HepG2 (cell line): Measurements from ENCODE around the gene SLC16A6. TPM values are rescaled to one million over a fixed set of nuclear protein-coding genes. Genes with fewer than 3 reads are reported as not detected.
A peak's percentile ranks its signal among the peaks of the same experiment; 100 is the strongest.

Source experiments
- ARID3A ChIP-seq: IDR thresholded peaks from 2 replicates; pipeline ENCODE4 v1.6.1; 2012; ENCODE audit warnings: low read depth, low read length, improper control_type of control experiment
- CC2D1A ChIP-seq: sonication (generic); formaldehyde crosslinking; IDR thresholded peaks from 2 replicates; pipeline ENCODE4 v1.8.1; 2023; ENCODE audit warnings: mild to moderate bottlenecking, missing genetic modification reagents
- CTCF ChIP-seq: sonication (generic); formaldehyde crosslinking; IDR thresholded peaks from 2 replicates; pipeline ENCODE4 v1.5.0; 2020; ENCODE audit warnings: mild to moderate bottlenecking, missing genetic modification reagents, moderate library complexity
- DNMT1 ChIP-seq: sonication (generic); formaldehyde crosslinking; IDR thresholded peaks from 2 replicates; pipeline ENCODE4 v1.5.1; 2020; ENCODE audit warnings: mild to moderate bottlenecking, missing genetic modification reagents
- FOXC1 ChIP-seq: sonication (generic); formaldehyde crosslinking; IDR thresholded peaks from 2 replicates; pipeline ENCODE4 v1.8.0; 2022; ENCODE audit warnings: mild to moderate bottlenecking, missing genetic modification reagents, borderline replicate concordance
- HCFC1 ChIP-seq: fragments of 150-350 bp; IDR thresholded peaks from 2 replicates; pipeline ENCODE4 v1.6.1; 2014; ENCODE audit warnings: low read depth, low read length
- HMG20A ChIP-seq: IDR thresholded peaks from 2 replicates; pipeline ENCODE4 v1.6.1; 2016; ENCODE audit warnings: borderline replicate concordance
- KDM3A ChIP-seq: IDR thresholded peaks from 2 replicates; pipeline ENCODE4 v1.6.1; 2018; ENCODE audit warnings: low read depth, missing compliant biosample characterization
- MAFG ChIP-seq: sonication (generic); formaldehyde crosslinking; IDR thresholded peaks from 2 replicates; pipeline ENCODE4 v1.5.1; 2020; ENCODE audit warnings: mild to moderate bottlenecking, missing genetic modification reagents
- MZF1 ChIP-seq: sonication (generic); formaldehyde crosslinking; IDR thresholded peaks from 2 replicates; pipeline ENCODE4 v1.8.1; 2023; ENCODE audit warnings: mild to moderate bottlenecking, missing genetic modification reagents, borderline replicate concordance
- POGZ ChIP-seq: sonication (generic); formaldehyde crosslinking; IDR thresholded peaks from 2 replicates; pipeline ENCODE4 v1.4.0; 2020; ENCODE audit warnings: mild to moderate bottlenecking, missing genetic modification reagents
- TBL1XR1 ChIP-seq: fragments of 150-350 bp; IDR thresholded peaks from 2 replicates; pipeline ENCODE4 v1.6.1; 2014; ENCODE audit warnings: borderline replicate concordance, low read length; ENCODE audit not compliant: partially characterized antibody
- TBP ChIP-seq: sonication (generic); formaldehyde crosslinking; IDR thresholded peaks from 2 replicates; pipeline ENCODE4 v1.5.0; 2020; ENCODE audit warnings: missing genetic modification reagents
- THYN1 ChIP-seq: sonication (generic); formaldehyde crosslinking; IDR thresholded peaks from 2 replicates; pipeline ENCODE4 v1.8.1; 2023; ENCODE audit warnings: low read depth, mild to moderate bottlenecking, moderate library complexity, missing genetic modification reagents, borderline replicate concordance
- ZFP90 ChIP-seq: sonication (generic); formaldehyde crosslinking; IDR thresholded peaks from 2 replicates; pipeline ENCODE4 v1.8.0; 2022; ENCODE audit warnings: missing genetic modification reagents, mild to moderate bottlenecking, inconsistent platforms, borderline replicate concordance
- ZNF235 ChIP-seq: sonication (generic); formaldehyde crosslinking; IDR thresholded peaks from 2 replicates; pipeline ENCODE4 v1.8.1; 2023; ENCODE audit warnings: mild to moderate bottlenecking, missing genetic modification reagents, borderline replicate concordance
- ZNF34 ChIP-seq: sonication (generic); formaldehyde crosslinking; IDR thresholded peaks from 2 replicates; pipeline ENCODE4 v1.4.0; 2020; ENCODE audit warnings: mild to moderate bottlenecking, missing genetic modification reagents, borderline replicate concordance
- ZNF503 ChIP-seq: sonication (generic); formaldehyde crosslinking; IDR thresholded peaks from 2 replicates; pipeline ENCODE4 v1.4.0; 2020; ENCODE audit warnings: missing genetic modification reagents
- ZNF780A ChIP-seq: sonication (generic); formaldehyde crosslinking; IDR thresholded peaks from 2 replicates; pipeline ENCODE4 v1.8.0; 2022; ENCODE audit warnings: mild to moderate bottlenecking, missing genetic modification reagents, moderate library complexity
- ZNF800 ChIP-seq: sonication (generic); formaldehyde crosslinking; IDR thresholded peaks from 2 replicates; pipeline ENCODE4 v1.4.0; 2020; ENCODE audit warnings: missing genetic modification reagents
- polyA plus RNA-seq, 8 experiments: library from polyadenylated mRNA; depleted of rRNA in 3 of 8; stranded (reverse) in 7 of 8; unstranded in 1 of 8; fragments of >200 nt; fragmentation: Illumina TruSeq in 4 of 8; extraction: Trizol in 4 of 8; gene quantifications; 2 replicates each; pipeline versions ENCODE4 v1.2.1 to v1.2.3, GENCODE V29; 2011 to 2016; ENCODE audit warnings: low read depth in 4 of 8, missing spikeins in 1 of 8, mixed read lengths in 1 of 8; ENCODE audit not compliant: insufficient read depth in 1 of 8
- total RNA-seq, 5 experiments: library from RNA; depleted of rRNA; stranded (reverse); fragments of >200 nt; fragmentation: Illumina TruSeq; extraction: Trizol; gene quantifications; 2 replicates each; pipeline ENCODE4 v1.2.3, GENCODE V29; 2016; ENCODE audit warnings: low read depth in 1 of 5

Gene SLC16A6
- total and polyA plus RNA-seq, 2 of the 13 experiments (the other 11 are each of a cell fraction or from before 2014, with no cell fraction given): 1.1 to 44.7 TPM

GRCh38 chr17:68247445-68248198 lies 43.3 kb downstream of the SLC16A6 start, which contains the start of gene AMZ2 (continued):
- no peak for TF ChIP-seq CC2D1A
- TF ChIP-seq ZFP90 (CRISPR knock-in tag): peak; percentile 82; the same call in 1 of the 2 replicates
- peak; percentile 81 for TF ChIP-seq KDM3A (CRISPR knock-in tag)
- no peak; the same call in 1 of the 2 replicates for TF ChIP-seq HMG20A (CRISPR knock-in tag)
- peak; percentile 52 for TF ChIP-seq ZNF235 (CRISPR knock-in tag)
- no peak for TF ChIP-seq ZNF34 (CRISPR knock-in tag)
- no peak for TF ChIP-seq MZF1 (CRISPR knock-in tag)
- peak; percentile 96 for TF ChIP-seq FOXC1 (CRISPR knock-in tag)
- TF ChIP-seq ARID3A: no peak
- 0 out of 2 replicates have a peak, but pooled peaks have one; percentile 74 for TF ChIP-seq DNMT1 (CRISPR knock-in tag)
- peak; percentile 27; the same call in 1 of the 2 replicates for TF ChIP-seq TBP (CRISPR knock-in tag)
- TF ChIP-seq TBL1XR1: no peak
- no peak for TF ChIP-seq MAFG (CRISPR knock-in tag)
- TF ChIP-seq HCFC1: peak; percentile 34; the same call in 1 of the 2 replicates
- no peak; the same call in none of the 2 replicates for TF ChIP-seq ZNF800 (CRISPR knock-in tag)
- peak; percentile 36 for TF ChIP-seq POGZ (CRISPR knock-in tag)
- TF ChIP-seq ZNF780A (CRISPR knock-in tag): 0 out of 2 replicates have a peak, but pooled peaks have one; percentile 41
- peak; percentile 29 for TF ChIP-seq CTCF (CRISPR knock-in tag)
- no peak for TF ChIP-seq ZNF503 (CRISPR knock-in tag)
- TF ChIP-seq THYN1 (CRISPR knock-in tag): no peak
